Transverse colon (tissue), 4 donors: ENCODE measurements around the gene COG4. TPM values are rescaled to one million over a fixed set of nuclear protein-coding genes. Genes with fewer than 3 reads are reported as not detected.

Experiments used
- DNase-seq: peaks from one replicate; pipeline ENCODE4 v3.0.0-alpha.2; 2019
- H3K27ac ChIP-seq, 4 donors: fragments of 200-600 bp; sonication (generic); 2 replicates each; pipeline ENCODE4 v1.5.1; 2016 to 2018; ENCODE audit warnings: inconsistent platforms in 4 of 4
- H3K27me3 ChIP-seq: fragments of 200-600 bp; sonication (generic); 2 replicates; pipeline ENCODE4 v1.5.1; 2017; ENCODE audit warnings: inconsistent platforms
- H3K36me3 ChIP-seq, 4 donors: fragments of 200-600 bp; sonication (generic); 2 replicates each; pipeline ENCODE4 v1.5.1; 2017 to 2019; ENCODE audit warnings: inconsistent platforms in 4 of 4
- H3K4me1 ChIP-seq, 4 donors: fragments of 200-600 bp; sonication (generic); 2 replicates each; pipeline ENCODE4 v1.5.1; 2017 to 2020; ENCODE audit warnings: inconsistent platforms in 4 of 4
- H3K4me3 ChIP-seq, 4 donors: fragments of 200-600 bp; sonication (generic); 1 replicate in 1 of 4; 2 replicates in 3 of 4; pipeline versions ENCODE4 v1.5.1 to v1.6.1; 2017 to 2019; ENCODE audit warnings: inconsistent platforms in 4 of 4
- H3K9me3 ChIP-seq, 2 donors: fragments of 200-600 bp; sonication (generic); 2 replicates each; pipeline ENCODE4 v1.5.1; 2017 to 2019; ENCODE audit warnings: inconsistent platforms in 2 of 2
- CTCF ChIP-seq, 5 experiments: fragments of 200-600 bp in 3 of 5; fragments of 450-650 bp in 2 of 5; sonication (generic) in 3 of 5; IDR thresholded peaks; 1 replicate in 2 of 5; 2 replicates in 3 of 5; pipeline ENCODE4 v1.5.1; 2016 to 2017; ENCODE audit warnings: antibody characterized with exemption in 5 of 5, inconsistent platforms in 3 of 5, mild to moderate bottlenecking in 2 of 5, moderate library complexity in 1 of 5
- EP300 ChIP-seq: sonication (generic); formaldehyde crosslinking; IDR thresholded peaks from one replicate; pipeline ENCODE4 v1.6.1; 2017; ENCODE audit warnings: antibody characterized with exemption, low read depth
- POLR2A ChIP-seq: fragments of 450-650 bp; IDR thresholded peaks from one replicate; pipeline ENCODE4 v1.6.1; 2016; ENCODE audit warnings: antibody characterized with exemption, mild to moderate bottlenecking, moderate library complexity
- POLR2AphosphoS5 ChIP-seq, 3 donors: sonication (generic); formaldehyde crosslinking; IDR thresholded peaks; one replicate each; pipeline ENCODE4 v1.6.1; 2016; ENCODE audit warnings: antibody characterized with exemption in 3 of 3
- WGBS, 2 donors: methylation state at CpG; one replicate each; pipeline ENCODE4 v1.1.5; 2018; ENCODE audit warnings: low coverage in 1 of 2; 5-methylcytosine and 5-hydroxymethylcytosine counted together
- in situ Hi-C, 4 donors: fragments of 200-750 bp; cut with MboI; loops; one replicate each; pipeline versions ENCODE4 v1.15.0 to v1.15.1; 2017; ENCODE audit warnings: low sequenced_read_pairs in 3 of 4, low pct_ligation_motif_present in 1 of 4, low pct_unique_long_range_greater_than_20kb in 1 of 4
- intact Hi-C: fragments of 100-400 bp; cut with DNase I; formaldehyde crosslinking; loops from one replicate; pipeline ENCODE4 v1.15.1; 2023; ENCODE audit warnings: low total_unique reads
- total RNA-seq, 4 donors: library from RNA; depleted of rRNA; stranded (reverse); fragments of >200 nt; gene quantifications; one replicate each; pipeline ENCODE4 v1.1.0, GENCODE V29; 2016

Gene COG4
- total RNA-seq, 4 donors from 2014 or later, result 55.4 to 200 (median 64.0) TPM

GRCh38 chr16:70512456-70512855, 10.9 kb downstream of the COG4 start:
- in situ Hi-C loops, result no loop called here
- H3K27me3 ChIP-seq, result no peaks in the 10 kb centered on the region
- H3K27ac ChIP-seq, result no peak overlapping the region
- H3K4me3 ChIP-seq, result no peak overlapping the region
- intact Hi-C loops, result no loop called here
- no peak for DNase-seq
- H3K36me3 ChIP-seq, result peaks cover 0 to 88% (median 40%) of the 10 kb centered on the region in 4 donors
- no peaks in the 10 kb centered on the region for H3K9me3 ChIP-seq
- WGBS, 2 donors, result 84 to 91% methylated on average over 3 to 5 of the region's 5 CpGs
- TF ChIP-seq POLR2AphosphoS5 (IDR thresholded peaks at IDR 0.05), result no peak
- TF ChIP-seq POLR2A, result no peak
- TF ChIP-seq CTCF (IDR thresholded peaks at IDR 0.05), result no peak
- TF ChIP-seq EP300, result no peak
- no peaks in the 10 kb centered on the region for H3K4me1 ChIP-seq

GRCh38 chr16:70511833-70512232, 11.5 kb downstream of the COG4 start:
- WGBS, 2 donors, result 96% methylated on average over 1 of the region's 1 CpG; no CpG with 5 or more reads in 1 of the 2 donors
- Histone ChIP-seq H3K9me3 (no peaks in the 10 kb centered on the region), H3K4me1 (no peaks in the 10 kb centered on the region), H3K36me3 (peaks cover 0 to 81% (median 38%) of the 10 kb centered on the region in 4 donors), H3K27me3 (no peaks in the 10 kb centered on the region), H3K4me3 (no peak overlapping the region), H3K27ac (no peak overlapping the region)
- in situ Hi-C loops, result no loop called here
- no peak for DNase-seq
- intact Hi-C loops, result no loop called here
- TF ChIP-seq POLR2AphosphoS5 (IDR thresholded peaks at IDR 0.05) (no peak), EP300 (no peak), CTCF (IDR thresholded peaks at IDR 0.05) (no peak), POLR2A (no peak)

GRCh38 chr16:70510216-70510615, 13.1 kb downstream of the COG4 start:
- H3K9me3 ChIP-seq, result no peaks in the 10 kb centered on the region
- H3K4me3 ChIP-seq, result no peak overlapping the region
- no peak overlapping the region for H3K27ac ChIP-seq
- intact Hi-C loops (no loop called here), in situ Hi-C loops (no loop called here)
- no peaks in the 10 kb centered on the region for H3K4me1 ChIP-seq
- DNase-seq, result no peak
- 98% methylated on average over 3 of the region's 3 CpGs; no CpG with 5 or more reads in 1 of the 2 donors for WGBS, 2 donors
- no peaks in the 10 kb centered on the region for H3K27me3 ChIP-seq
- peaks cover 0 to 65% (median 32%) of the 10 kb centered on the region in 4 donors for H3K36me3 ChIP-seq
- TF ChIP-seq EP300 (no peak), POLR2AphosphoS5 (IDR thresholded peaks at IDR 0.05) (no peak), CTCF (IDR thresholded peaks at IDR 0.05) (no peak), POLR2A (no peak)

- no peaks in the 10 kb centered on the region for H3K4me1 ChIP-seq
- intact Hi-C loops, result no loop called here
- H3K27me3 ChIP-seq, result no peaks in the 10 kb centered on the region
- in situ Hi-C loops, result no loop called here
- H3K27ac ChIP-seq, result no peak overlapping the region
- no peak for DNase-seq
- no peak overlapping the region for H3K4me3 ChIP-seq
- 65 to 66% methylated on average over 4 to 5 of the region's 5 CpGs for WGBS, 2 donors
- TF ChIP-seq POLR2AphosphoS5 (IDR thresholded peaks at IDR 0.05) (no peak), EP300 (no peak), POLR2A (no peak), CTCF (IDR thresholded peaks at IDR 0.05) (no peak)
- no peaks in the 10 kb centered on the region for H3K9me3 ChIP-seq
- peaks cover 0 to 52% (median 26%) of the 10 kb centered on the region in 4 donors for H3K36me3 ChIP-seq
These were observed 14.6 kb downstream of the COG4 start for GRCh38 chr16:70508752-70509151.
